Cardiac fibroblast (primary cell): Measurements from ENCODE around the gene LHFPL3.
A peak's percentile ranks its signal among the peaks of the same experiment; 100 is the strongest.

Experiments
- DNase-seq, 2 donors: peaks; one replicate each; pipeline versions ENCODE4 v3.0.0 to v3.0.0-alpha.2; 2010; ENCODE audit warnings: low read depth in 2 of 2
- H3K4me3 ChIP-seq, 2 donors: replicated peaks in 1 of 2; 1 replicate in 1 of 2; 2 replicates in 1 of 2; pipeline ENCODE4 v1.5.1; 2011; ENCODE audit warnings: low read depth in 2 of 2, low read length in 2 of 2, mild to moderate bottlenecking in 2 of 2, moderate library complexity in 1 of 2
- CTCF ChIP-seq: IDR thresholded peaks from one replicate; pipeline ENCODE4 v1.5.1; 2011; ENCODE audit warnings: low read depth, mild to moderate bottlenecking, low read length, inconsistent platforms

Gene LHFPL3

GRCh38 chr7:104883248-104883717, 554.9 kb downstream of the LHFPL3 start:
- DNase-seq = no peak
- TF ChIP-seq CTCF = no peak
- no peak overlapping the region for H3K4me3 ChIP-seq

GRCh38 chr7:104883718-104884452, 555.5 kb downstream of the LHFPL3 start:
- DNase-seq = peak; percentile 87 to 91
- TF ChIP-seq CTCF = peak; percentile 98
- H3K4me3 ChIP-seq = no peak overlapping the region

DNA sequence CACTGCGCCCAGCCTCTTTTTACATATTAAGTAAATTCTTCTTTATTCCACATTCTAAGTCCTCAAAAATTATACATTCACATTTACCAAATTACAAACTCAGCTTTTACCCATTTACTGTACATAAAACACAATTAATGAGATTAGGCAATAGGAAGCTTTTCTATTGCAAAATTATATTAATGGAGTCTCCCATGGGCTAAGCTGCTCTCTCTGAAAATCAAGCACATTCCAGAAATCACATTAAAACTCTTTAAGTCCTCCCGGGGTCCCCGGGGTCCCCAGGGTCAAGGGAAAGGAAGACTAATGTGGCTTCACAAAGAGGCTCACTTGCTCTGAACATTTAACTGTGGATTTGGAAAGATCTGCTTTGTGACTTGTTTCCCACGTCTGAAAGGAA, 558.2 kb downstream of the LHFPL3 start:
- H3K4me3 ChIP-seq = no peak overlapping the region
- TF ChIP-seq CTCF = no peak
- DNase-seq = no peak

DNA sequence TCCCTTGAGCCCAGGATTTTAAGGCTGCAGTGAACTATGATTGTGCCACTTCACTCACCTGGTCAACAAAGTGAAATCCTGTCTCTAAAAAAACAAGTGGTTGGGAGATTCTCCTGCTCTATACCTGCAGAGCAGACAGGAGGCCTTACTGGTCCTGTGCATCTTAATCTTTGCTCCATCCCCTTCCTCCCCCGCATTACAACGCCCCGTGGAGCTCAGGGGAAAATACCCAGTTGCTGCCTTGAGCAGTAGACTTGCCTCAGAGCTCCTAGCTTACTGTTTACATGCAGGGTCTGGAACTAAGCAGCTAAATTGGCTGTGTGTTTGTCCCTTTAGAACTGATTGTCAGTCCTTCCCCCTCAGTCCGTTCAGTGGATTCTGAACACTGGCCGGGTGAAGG, 561.8 kb downstream of the LHFPL3 start:
- DNase-seq = no peak
- H3K4me3 ChIP-seq = no peak overlapping the region
- no peak for TF ChIP-seq CTCF

DNA sequence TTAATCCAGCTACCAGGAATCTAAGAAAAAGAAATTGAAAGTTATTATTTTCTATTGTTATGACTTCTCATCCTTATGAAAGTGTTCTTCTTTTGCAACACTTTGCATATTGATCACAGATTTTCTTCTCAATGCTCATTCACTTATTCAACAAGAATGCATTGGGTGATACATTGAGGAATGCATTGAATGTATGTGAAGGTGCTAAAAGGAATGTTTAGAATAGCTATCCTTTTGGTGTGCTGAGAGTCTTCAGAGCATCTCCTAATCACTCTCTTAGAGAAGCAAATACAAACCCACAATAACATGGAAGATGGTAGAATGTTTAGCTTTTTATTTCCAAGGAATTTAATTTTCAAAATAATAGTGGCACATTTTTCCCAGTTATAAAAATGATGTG, 563.5 kb downstream of the LHFPL3 start:
- TF ChIP-seq CTCF = no peak
- H3K4me3 ChIP-seq = no peak overlapping the region
- no peak for DNase-seq

- TF ChIP-seq CTCF = no peak
- no peak overlapping the region for H3K4me3 ChIP-seq
- no peak for DNase-seq
These were observed 565.9 kb downstream of the LHFPL3 start for GRCh38 chr7:104894314-104894713.
